NCI-H2107 (cell line): Measurements from ENCODE around the gene CYP46A1.

Experiments used
- DNase-seq: peaks from one replicate; lab custom pipeline; 2025; lab: John Stamatoyannopoulos, UW

Gene CYP46A1

GRCh38 chr14:99744199-99744872 lies 60.2 kb downstream of the CYP46A1 start:
- DNase-seq = no peak

DNA sequence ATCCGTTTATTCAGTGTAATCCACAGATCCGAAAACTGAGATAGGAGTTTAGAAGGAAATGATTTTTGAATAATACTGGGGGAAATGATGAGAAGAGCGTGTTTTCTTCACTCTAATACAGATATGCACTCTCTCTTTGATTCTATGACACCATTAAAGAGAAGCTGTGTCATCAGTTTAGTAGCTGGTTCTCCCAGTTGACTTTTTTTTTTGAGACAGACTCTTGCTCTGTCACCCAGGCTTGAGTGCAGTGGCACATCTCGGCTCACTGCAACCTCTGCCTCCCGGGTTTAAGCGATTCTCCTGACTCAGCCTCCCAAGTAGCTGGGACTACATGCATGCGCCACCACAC lies 60.8 kb downstream of the CYP46A1 start:
- no peak for DNase-seq

GRCh38 chr14:99745307-99745951 lies 61.3 kb downstream of the CYP46A1 start:
- no peak for DNase-seq

DNA sequence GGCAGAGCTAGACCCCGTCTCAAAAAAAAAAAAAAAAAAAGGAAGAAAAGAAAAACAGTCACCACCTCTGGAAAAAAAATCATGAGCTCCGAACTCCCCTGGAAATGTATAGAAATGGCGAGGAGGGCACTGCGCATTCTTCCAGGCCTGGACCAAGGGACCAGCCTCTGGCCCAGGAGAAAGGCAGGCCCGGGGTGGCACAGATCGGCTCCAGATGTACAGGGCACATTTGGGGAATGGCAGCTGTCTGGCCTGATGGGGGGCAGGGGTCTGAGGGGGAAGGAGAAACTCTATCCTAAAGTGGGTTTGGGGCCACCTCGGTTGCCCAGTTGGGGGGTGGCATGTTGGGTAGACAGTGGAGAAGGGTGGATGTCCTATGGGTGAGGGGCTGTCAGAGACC lies 63.1 kb downstream of the CYP46A1 start:
- no peak for DNase-seq

GRCh38 chr14:99747582-99748330 lies 63.7 kb downstream of the CYP46A1 start:
- no peak for DNase-seq

DNA sequence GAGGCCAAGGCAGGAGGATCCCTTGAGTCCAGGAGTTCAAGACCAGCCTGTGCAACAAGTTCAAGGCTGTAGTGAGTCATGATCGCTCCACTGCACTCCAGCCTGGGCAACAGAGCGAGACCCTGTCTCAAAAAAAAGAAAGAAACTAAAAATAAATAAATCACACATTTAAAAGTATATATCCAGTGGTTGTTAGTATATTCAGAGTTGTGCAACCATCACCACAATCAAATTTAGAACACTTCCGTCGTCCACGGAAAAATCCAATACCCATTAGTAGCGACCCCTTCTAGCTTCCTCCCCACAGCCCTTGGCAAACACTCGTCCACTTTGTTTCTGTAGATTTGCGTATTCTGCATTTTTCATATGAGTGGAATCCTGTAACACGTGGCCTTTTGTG lies 64.4 kb downstream of the CYP46A1 start:
- DNase-seq = no peak

GRCh38 chr14:99749142-99749541 lies 65.0 kb downstream of the CYP46A1 start:
- no peak for DNase-seq

DNA sequence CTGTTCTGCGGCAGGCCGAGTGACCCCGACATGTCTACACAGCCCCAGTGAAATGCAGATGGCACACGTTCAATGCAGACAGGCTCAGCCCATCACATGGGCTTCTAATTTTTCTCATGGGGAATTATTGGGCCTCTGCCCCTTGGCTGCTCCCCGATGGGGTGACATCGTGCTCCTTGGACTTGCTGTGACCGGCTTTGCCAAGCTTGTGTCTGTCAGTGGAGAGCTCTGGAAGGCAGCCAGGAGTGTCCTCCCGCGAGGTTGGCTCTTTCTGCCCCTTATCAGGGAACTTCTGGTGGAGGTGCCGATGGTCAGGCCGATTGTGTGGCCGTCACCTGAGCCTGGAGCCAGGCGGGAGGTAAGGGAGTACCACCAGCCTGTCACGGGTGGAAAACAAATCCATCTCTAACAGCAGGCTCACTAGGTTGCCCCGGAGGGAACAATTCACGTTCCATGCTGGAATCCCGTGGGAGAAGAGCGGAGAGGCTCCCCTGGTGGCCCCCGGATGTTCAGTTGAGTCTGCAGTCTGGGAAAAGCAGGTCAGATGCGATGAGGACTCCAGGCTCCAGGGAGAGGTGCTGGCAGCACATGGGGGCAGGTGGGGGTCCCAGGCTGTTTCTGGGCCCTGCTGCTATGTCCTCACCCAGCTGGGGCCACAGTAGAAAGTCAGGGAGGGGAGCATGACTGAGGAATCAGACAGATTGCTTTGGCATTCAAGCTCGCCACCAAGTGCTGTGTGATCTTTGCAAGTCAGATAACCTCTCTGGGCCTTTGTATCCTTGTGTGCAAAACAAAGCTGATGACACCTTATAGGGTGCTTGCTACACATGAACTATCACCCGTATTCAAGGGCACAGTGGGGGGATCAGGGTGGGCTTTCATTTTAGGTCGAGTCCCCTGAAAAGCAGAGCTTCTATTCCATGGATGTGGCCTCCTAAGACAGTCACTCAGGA lies 65.9 kb downstream of the CYP46A1 start:
- DNase-seq = no peak

DNA sequence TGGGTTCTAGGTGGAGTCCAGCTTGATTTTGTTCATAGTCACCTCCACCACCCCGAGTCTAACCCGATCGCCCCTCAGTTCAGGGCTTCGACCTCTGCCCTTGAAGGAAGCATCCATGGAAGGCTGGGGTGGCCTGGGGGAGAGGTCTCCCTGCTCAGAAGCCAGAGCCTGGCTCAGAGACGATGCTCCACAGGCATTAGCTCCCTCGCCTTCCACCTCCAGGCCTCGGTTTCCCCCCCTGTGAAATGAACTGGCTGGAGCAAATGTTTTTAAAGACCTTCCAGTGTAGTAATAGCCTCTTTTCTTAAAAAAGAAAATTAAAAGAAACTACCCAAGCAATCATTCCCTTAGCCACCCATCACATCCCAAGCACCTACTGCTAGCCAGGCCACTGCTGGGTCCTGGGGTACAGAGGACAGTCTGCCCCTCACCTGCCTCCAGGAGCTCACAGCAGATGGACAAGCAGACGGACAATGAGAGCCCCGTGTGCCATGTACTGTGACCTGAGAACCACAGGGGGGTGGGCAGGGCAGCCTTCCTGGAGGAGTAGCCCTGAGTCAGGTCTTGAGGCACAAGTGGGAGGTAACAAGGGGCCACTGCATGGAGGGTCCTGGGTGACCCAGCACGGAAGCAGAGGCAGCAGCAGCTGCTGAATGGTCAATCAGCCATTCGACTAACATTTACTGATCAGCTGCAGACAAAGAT lies 66.8 kb downstream of the CYP46A1 start:
- no peak for DNase-seq

- DNase-seq = no peak
Observed at GRCh38 chr14:99751539-99752485, 67.7 kb downstream of the CYP46A1 start.

DNA sequence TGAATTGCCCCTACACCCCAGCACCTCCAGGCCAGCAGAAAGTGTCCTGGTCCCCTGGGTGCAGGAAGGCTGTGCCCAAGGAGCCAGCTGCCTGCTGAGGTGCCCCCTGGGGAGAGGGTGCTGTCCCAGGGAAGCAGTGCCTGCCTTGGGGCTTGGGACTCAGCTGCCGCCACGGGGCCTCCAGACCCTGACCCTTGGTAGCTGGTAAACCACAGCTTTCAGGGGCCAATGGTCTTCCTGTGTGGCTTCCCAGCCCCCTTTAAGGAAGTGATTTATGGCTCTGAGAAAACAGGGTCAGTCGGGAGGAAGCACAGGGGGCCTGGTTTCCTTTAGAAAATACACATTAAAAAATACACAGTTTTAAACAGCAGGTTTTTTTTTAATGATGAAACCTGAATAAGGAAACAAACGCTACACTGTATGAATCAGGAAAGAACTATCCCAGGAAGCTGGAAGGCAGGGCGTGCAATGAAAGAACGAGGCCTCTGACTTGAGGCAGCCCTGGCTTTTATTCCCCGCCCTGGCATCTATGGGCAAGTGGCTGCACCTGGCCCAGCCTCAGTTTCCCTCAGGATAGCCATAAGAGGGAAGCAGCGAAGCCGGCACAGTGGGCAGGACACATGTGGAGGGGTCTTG lies 68.5 kb downstream of the CYP46A1 start:
- DNase-seq = no peak

DNA sequence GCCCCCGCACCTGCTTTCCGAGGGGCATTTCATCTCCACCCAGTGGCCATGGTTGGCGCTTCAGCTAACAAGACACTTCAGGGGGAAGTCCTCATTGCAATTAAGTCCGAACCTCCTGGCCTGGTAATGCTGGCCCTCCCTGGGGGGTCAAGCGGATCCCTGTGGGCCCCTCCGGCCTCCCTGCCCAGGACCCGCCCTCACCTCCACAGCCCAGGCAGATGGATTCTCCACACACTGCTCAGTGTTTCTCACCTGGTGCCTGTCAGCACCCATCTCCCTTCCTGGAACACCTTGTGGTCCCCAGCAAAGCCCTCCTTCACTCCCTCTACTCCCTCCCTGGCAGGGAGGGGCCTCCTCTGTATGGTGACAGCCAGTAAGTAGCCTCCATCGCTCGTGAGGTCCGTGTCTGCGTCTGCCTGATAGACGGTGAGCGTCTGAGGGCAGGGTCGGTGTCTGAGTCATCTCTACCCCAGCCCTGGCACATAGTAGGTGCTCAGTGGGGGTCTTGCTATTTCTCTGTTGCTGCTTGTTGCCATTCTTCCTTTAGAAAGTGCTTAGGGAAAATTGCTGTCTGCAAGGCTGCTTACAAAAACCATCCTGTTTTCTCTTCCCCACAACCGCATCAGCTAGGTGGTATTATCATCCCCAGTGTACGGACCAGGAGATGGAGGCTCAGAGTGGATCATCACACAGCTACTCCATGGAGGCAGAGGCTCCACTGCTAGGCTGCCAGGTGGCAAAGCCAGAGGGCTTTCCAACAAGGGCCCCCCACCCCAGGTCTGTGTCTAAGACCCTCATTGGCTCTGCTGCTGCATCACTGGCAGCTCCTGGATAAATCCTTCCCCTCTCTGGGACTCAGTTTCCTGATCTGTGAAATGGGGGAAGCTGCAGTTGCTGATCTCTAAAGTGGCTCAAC lies 69.4 kb downstream of the CYP46A1 start:
- no peak for DNase-seq

DNA sequence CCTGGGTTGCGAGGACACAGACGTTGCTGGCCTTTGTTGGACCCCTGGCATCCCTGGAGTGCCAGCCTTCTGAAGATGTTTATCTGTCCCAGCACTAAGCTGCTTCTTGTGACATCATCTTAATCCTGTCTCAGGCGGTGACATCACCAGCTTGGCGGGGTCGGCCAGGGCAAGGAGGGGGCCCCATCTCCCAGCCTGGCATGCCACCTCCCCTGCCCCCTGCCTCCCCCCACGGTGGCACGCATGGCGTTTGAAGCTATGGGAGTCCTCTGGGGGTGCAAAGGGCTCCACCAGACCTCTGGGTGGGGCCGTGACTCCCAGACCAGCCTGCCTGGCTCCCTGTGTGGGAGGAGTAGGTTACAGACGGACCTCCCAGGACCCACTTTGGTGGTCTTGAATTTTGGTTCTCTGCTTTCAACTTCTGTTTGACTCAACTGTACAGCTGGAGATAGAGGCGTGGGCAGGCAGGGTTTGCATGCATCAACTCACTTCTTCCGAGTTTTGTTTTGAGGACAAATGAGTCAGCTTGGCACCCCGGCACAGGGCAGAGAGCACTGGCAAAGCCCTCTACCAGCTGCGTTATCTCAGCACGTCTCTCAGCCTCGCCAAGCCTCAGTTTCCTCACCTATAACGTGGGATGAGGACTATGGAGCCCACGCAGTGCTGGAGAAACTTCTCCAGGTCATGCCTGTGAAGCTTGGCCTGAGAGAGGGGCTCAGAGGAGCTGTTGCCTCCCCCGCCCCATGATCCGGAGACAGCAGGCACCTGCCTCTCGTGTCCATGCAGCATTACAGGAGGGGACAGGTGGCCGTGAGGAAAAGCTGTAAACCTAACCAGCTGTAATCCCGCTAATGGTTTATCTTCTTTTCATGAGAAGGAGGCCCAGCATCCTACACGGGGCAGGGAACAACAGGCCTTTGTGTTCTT lies 70.3 kb downstream of the CYP46A1 start:
- DNase-seq = no peak

- no peak for DNase-seq
Observed at GRCh38 chr14:99755068-99755405, 70.9 kb downstream of the CYP46A1 start.

- DNase-seq = no peak
Observed at GRCh38 chr14:99755629-99756603, 71.8 kb downstream of the CYP46A1 start.

GRCh38 chr14:99756796-99757195 lies 72.7 kb downstream of the CYP46A1 start:
- no peak for DNase-seq
